ENCODE results near the gene MIA2. TPM values are rescaled to one million over a fixed set of nuclear protein-coding genes. Genes with fewer than 3 reads are reported as not detected.

MIA2 gene
- total and polyA plus RNA-seq, 8 donors, result 24.7 to 47.4 (median 34.4) TPM

- Histone ChIP-seq H3K4me1 (peaks cover 0 to 19% (median 17%) of the 10 kb centered on the region in 3 donors), H3K36me3 (no peaks in the 10 kb centered on the region), H3K9me3 (no peaks in the 10 kb centered on the region), H3K27me3 (no peaks in the 10 kb centered on the region), H3K4me3 (no peak overlapping the region), H3K27ac (no peak overlapping the region)
- intact Hi-C loops (cut with DNase I), result no loop called here
- no peak for ATAC-seq
- DNase-seq, result no peak
- no peak for TF ChIP-seq CTCF (IDR thresholded peaks at IDR 0.05)
- 62 to 75% methylated on average over 2 of the region's 2 CpGs for WGBS, 2 donors
- FAIRE-seq, result no peak
Observed at GRCh38 chr14:39434401-39434800, 200.7 kb downstream of the MIA2 start.

- no peak overlapping the region for H3K27ac ChIP-seq
- no peak for TF ChIP-seq CTCF (IDR thresholded peaks at IDR 0.05)
- no peaks in the 10 kb centered on the region for H3K27me3 ChIP-seq
- no peak overlapping the region for H3K4me3 ChIP-seq
- WGBS, 2 donors, result 81 to 89% methylated on average over 6 of the region's 6 CpGs
- H3K9me3 ChIP-seq, result no peaks in the 10 kb centered on the region
- DNase-seq (no peak), FAIRE-seq (no peak), ATAC-seq (no peak)
- peaks cover 0 to 10% (median 9%) of the 10 kb centered on the region in 3 donors for H3K4me1 ChIP-seq
- H3K36me3 ChIP-seq, result no peaks in the 10 kb centered on the region
- intact Hi-C loops (cut with DNase I), result no loop called here
Observed at GRCh38 chr14:39435241-39435640, 201.5 kb downstream of the MIA2 start.

Other genes starting within 250 kb of the MIA2 start
- gene SEC23A, start 130.7 kb upstream of the MIA2 start, total RNA-seq, result 10 to 100 TPM in 4 of 6 donors, 1 to 10 TPM in 2; 8.5 to 19.7 (median 11.7) TPM
- 1 to 10 TPM; 7.6 to 8.4 TPM for gene SEC23A, start 130.7 kb upstream of the MIA2 start, polyA plus RNA-seq
- gene GEMIN2, start 119.6 kb upstream of the MIA2 start, total RNA-seq, result 1 to 10 TPM; 3.1 to 5.6 (median 4.7) TPM
- gene GEMIN2, start 119.6 kb upstream of the MIA2 start, polyA plus RNA-seq, result 1 to 10 TPM; 4.3 to 8.8 TPM
- 10 to 100 TPM in 3 of 6 donors, 1 to 10 TPM in 3; 7.2 to 13.0 (median 10.2) TPM for gene TRAPPC6B, start 63.6 kb upstream of the MIA2 start, total RNA-seq
- 1 to 10 TPM; 5.1 to 8.2 TPM for gene TRAPPC6B, start 63.6 kb upstream of the MIA2 start, polyA plus RNA-seq
- gene PNN, start 58.7 kb upstream of the MIA2 start, total RNA-seq, result 10 to 100 TPM; 19.0 to 31.7 (median 25.4) TPM
- 10 to 100 TPM; 38.9 to 60.1 TPM for gene PNN, start 58.7 kb upstream of the MIA2 start, polyA plus RNA-seq
- 1 to 10 TPM; 4.1 to 6.9 (median 4.8) TPM for gene FBXO33, start 198.5 kb downstream of the MIA2 start, total RNA-seq
- gene FBXO33, start 198.5 kb downstream of the MIA2 start, polyA plus RNA-seq, result 1 to 10 TPM; 2.1 to 5.8 TPM